WI38 (cell line): Measurements from ENCODE around the gene ZDHHC11.
"Not testable (repeated sequence)": the region's sequence is repeated elsewhere in the genome, so short reads cannot be mapped to it uniquely, and the experiment has no call there.

Experiments used
- H3K4me3 ChIP-seq: 2 replicates; pipeline ENCODE4 v1.5.1; 2011; ENCODE audit warnings: low read depth, mild to moderate bottlenecking, control low read depth, low read length
- TF ChIP-seq, protein P1 (sequence below): IDR thresholded peaks from 2 replicates; pipeline ENCODE4 v1.5.1; 2012; ENCODE audit warnings: low read depth, mild to moderate bottlenecking, control low read depth, low read length

ZDHHC11 gene

DNA sequence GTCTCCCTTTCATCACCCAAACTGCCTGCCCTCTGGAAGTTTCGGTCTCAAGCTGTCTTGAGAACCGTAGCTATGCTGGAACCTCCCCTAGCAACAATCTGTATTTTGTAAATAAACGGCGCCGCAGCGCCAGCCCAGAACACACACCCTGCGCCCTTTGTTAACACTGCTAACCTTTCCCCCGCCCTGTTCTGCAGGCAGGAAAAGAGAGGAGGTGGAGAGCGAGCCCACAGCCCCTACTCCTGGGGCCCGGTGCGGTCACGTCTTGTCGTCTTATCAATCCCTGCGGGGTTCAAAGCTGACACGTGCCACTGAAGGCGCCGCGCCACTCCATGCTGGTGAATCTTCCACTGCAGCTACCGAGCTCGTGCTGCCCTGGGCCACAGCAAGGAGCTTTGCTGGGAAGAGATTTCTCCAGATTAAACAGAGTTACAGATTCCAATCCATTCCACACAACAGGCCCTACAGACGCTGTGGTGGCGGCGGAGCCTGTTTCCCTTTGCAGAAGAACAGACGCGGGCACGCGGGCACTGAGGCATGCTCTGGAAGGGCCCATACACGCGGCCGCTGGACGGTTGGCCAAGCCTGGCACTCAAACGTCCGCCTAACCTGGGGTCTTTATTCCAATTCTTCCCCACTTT, 91.6 kb downstream of the ZDHHC11 start:
- TF ChIP-seq, protein P1, sequence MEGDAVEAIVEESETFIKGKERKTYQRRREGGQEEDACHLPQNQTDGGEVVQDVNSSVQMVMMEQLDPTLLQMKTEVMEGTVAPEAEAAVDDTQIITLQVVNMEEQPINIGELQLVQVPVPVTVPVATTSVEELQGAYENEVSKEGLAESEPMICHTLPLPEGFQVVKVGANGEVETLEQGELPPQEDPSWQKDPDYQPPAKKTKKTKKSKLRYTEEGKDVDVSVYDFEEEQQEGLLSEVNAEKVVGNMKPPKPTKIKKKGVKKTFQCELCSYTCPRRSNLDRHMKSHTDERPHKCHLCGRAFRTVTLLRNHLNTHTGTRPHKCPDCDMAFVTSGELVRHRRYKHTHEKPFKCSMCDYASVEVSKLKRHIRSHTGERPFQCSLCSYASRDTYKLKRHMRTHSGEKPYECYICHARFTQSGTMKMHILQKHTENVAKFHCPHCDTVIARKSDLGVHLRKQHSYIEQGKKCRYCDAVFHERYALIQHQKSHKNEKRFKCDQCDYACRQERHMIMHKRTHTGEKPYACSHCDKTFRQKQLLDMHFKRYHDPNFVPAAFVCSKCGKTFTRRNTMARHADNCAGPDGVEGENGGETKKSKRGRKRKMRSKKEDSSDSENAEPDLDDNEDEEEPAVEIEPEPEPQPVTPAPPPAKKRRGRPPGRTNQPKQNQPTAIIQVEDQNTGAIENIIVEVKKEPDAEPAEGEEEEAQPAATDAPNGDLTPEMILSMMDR: no peak
- no peak overlapping the region for H3K4me3 ChIP-seq

DNA sequence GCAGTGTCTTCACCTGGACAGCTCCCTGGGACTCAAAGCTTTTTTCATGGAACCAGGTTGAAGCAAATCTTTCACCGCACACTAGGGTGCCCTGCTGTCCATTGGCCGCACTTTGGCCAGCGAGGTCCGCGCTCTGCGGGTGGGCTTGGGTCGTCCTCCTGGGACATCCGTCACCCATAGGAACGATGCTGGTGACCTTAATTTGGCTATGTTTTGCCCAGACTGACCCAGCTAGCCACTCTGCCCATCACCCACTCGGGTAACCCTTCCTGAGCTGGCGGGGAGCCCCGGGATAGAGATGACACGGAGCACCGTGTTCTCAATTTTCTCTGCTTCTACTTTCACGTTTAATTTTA, 92.1 kb downstream of the ZDHHC11 start:
- H3K4me3 ChIP-seq: no peak overlapping the region
- TF ChIP-seq, protein P1: no peak

DNA sequence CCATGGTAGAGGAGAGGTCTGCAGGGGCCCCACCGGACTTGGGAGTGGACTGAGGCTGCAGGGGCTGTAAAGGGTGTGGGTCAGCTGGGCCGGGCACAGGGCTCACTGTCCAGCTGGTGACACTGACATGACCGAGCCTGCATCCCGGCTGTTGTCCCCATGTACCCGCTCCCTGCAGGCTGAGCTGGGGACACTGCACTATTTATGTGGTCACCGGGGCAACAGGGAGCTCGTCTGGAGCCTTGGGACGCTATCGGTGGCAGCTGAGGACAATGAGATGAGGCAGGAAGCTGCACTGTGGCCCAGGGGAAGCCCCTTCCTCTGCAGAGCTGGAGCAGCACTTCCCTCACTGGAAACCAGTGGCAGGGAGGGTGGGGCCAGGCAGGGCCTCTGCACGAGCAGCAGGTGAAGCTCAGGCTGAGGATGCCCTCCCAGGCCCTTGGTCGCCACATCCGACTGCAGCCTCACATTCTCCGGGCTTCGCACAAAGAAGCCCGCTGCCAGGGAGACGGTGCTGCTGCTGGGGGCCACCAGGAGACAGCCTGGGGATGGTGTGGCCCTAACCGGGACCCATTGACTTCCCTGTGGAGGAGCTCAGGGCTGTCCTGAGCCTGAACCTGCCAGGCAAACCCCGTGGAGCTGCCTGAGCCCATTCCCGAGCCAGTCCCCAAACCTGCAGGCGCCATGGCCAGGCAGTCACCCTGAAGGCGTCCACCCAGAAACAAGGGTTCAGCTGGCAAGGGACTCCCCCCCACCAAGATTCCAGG, 92.7 kb downstream of the ZDHHC11 start:
- TF ChIP-seq, protein P1: no peak
- H3K4me3 ChIP-seq: no peak overlapping the region

DNA sequence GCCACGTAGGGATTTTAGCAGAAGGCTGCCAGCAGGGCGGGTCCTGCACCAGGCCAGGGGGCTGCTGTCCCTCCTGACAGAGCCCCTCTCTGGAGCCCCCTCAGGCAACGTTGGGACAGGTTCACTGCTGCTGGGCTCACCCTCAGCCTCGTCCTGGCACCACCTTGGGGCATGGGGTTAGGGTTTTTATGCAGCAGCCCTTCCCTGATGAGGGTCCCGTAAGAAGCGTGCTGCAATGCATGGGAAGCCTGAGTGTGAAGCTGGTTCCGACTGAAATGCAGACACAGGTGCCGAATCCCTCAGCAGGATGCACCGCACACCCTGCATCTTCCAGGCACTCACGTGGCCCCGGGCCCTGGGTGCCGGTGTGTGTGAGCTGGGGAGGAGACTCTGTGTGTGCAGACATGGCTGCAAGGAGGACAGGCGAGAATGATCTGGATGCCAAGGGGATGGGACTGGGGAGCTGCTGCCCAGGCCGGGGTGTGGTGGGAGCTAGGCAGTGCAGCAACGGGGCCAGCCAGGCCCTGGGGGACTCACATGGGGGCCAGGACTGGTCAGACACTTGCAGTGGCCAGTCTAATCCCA, 93.3 kb downstream of the ZDHHC11 start:
- TF ChIP-seq, protein P1: no peak
- H3K4me3 ChIP-seq: no peak overlapping the region

DNA sequence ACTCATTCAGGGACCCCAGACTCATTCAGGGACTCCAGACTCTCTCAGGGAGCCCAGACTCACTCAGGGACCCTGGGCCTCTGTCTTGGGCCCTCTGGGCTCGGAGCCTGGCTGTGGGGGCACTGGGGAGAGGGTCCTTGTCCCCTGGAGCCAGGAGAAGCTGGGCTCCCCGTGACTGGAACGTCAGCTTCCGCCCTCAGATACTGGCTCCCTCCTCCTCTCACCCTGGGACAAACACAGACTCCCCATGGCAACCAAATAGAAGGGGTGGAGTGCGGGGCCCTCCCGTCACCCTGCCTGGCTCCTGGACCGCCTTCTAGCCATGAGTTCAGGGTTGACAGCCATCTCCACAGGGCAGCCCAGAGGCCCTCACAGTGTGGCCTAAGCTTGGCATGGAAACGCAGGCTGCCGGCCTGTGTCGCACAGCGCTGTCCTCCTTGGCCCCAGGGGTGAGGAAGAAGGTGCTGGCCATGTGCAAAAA, 93.9 kb downstream of the ZDHHC11 start:
- no peak overlapping the region for H3K4me3 ChIP-seq
- TF ChIP-seq, protein P1: no peak

DNA sequence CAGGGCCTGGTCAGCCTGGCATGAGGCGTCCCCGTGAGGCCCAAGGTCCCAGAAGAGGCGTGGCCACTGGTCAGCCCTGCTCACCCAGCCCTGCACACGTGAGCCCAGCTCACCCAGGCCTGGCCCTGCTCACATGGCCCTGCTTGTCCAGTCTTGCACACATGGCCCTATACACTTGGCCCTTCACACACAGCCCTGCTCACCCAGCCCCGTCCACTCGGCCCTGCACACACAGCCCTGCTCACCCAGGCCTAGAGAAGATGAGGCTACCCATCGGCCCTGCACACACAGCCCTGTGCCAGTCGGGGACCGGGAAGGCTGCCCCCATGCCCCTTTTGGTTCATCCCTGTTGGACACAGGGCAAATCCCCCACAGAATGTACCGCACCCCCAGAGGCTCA, 94.6 kb downstream of the ZDHHC11 start:
- no peak overlapping the region for H3K4me3 ChIP-seq
- TF ChIP-seq, protein P1: no peak

DNA sequence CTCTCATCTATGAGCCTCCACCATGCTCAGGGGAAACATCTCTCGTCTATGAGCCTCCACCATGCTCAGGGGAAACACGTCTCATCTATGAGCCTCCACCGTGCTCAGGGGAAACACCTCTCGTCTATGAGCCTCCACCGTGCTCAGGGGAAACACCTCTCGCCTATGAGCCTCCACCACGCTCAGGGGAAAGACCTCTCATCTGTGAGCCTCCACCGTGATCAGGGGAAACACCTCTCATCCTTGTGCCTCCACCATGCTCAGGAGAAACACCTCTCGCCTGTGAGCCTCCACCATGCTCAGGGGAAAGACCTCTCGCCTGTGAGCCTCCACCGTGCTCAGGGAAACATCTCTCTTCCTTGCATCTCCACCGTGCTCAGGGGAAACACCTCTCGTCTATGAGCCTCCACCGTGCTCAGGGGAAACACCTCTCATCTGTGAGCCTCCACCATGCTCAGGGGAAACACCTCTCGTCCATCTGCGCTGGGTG, 96.6 kb downstream of the ZDHHC11 start:
- not testable (repeated sequence) for H3K4me3 ChIP-seq

DNA sequence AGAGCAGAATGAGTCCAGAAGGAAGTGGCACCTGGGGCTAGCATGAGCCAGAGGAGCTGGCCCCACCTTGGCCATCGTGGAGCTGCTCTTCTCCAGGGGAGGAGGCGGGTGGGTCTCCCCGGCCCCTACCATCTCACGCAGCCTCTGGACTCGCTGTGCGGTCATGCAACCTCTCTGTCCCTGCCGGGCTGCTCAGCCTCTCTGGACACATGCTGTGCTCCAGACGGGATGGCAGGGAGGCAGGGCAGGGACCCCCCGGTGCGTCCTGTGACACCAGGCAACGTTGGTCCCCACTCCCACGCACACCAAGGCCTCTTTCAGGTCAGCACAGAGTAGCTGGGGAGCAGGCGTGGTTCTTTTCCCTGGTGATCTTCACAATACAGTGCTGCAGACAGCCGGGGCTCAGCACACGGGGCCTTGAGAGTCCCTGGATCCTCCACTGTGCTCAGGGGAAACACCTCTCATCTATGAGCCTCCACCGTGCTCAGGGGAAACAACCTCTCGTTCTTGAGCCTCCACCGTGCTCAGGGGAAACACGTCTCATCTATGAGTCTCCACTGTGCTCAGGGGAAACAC, 97.1 kb downstream of the ZDHHC11 start:
- H3K4me3 ChIP-seq: not testable (repeated sequence)

DNA sequence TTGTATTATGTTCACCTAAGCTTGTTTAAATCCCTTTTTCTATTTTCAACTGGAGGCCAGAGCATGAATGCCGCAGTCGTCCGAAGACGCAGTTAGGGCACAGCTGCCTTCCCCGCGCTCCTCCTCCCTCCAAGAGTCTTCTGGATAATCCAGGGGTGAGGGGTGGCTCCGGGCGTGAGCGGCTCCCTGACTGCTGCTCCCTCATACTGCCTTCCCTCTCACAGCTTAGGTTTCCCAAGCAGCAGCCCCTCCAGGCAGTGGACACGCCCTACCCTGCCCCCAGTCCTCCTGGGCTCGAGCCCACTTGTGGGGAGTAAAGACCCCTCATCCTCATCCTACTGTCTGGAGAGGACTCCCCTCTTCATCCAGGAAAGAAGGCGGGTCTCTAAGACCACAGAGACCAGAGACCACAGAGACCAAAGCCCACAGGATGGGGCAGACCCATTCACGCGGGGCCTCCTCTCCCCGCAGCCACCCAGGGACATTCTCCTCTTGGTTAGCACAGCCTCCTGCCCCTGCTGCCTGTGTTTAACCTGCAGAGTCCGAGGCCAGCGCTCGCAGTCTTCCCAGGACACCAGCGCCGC, 98.2 kb downstream of the ZDHHC11 start:
- not testable (repeated sequence) for H3K4me3 ChIP-seq

DNA sequence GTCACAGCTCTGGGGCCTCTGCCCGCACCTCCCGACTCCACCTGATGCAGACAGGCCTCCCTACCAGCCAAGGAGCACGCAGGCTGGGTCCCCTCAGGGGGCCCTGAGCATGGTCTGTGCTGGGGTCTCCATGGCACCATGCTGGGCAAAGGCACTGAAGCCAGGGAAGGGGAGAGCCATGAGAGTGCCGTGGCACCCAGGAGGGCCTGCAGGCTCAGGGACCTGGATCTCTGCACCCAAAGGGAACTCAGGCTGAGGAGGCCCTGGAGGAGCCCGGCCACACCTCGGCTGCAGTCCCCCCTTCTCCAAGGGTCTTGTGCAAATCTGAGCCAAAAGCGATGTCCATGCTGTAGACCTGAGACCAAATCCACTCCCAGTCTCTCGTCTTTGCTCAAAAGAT, 98.8 kb downstream of the ZDHHC11 start:
- H3K4me3 ChIP-seq: not testable (repeated sequence)
